Measurements from ENCODE around the gene ITGAD. TPM values are rescaled to one million over a fixed set of nuclear protein-coding genes. Genes with fewer than 3 reads are reported as not detected.

The ITGAD gene
- total RNA-seq (2021; fragmentation: NEBNext Ultra II Directional; extraction: Animal tissue kit (Norgen Biotek cat#: 25700)) = not detected in 2 replicates
- polyA plus RNA-seq (2011; rRNA removed) = 0.06 TPM in 1 of 2 replicates, not detected in the other
- 0.06 TPM for polyA plus RNA-seq (2011; cell fraction: cytosol; rRNA removed)
- 0.09 TPM for polyA plus RNA-seq (2011; cell fraction: nucleus; rRNA removed)
- polyA plus RNA-seq (2012, experiment 1 of 2) = 0.05 to 0.08 TPM in 2 of 4 replicates, not detected in the others
- not detected for polyA plus RNA-seq (2012, experiment 2 of 2)
- not detected for polyA plus RNA-seq (2013, experiment 1 of 2)
- not detected for polyA plus RNA-seq (2013, experiment 2 of 2)
- polyA minus RNA-seq (2011; rRNA and poly(A)+ RNA removed) = not detected in 2 replicates
- not detected for polyA minus RNA-seq (2011; cell fraction: cytosol; rRNA and poly(A)+ RNA removed)
- polyA minus RNA-seq (2011; cell fraction: nucleus; rRNA and poly(A)+ RNA removed) = not detected
- long read RNA-seq, experiment 1 = 0 reads
- long read RNA-seq, experiment 2 = 0 reads

DNA sequence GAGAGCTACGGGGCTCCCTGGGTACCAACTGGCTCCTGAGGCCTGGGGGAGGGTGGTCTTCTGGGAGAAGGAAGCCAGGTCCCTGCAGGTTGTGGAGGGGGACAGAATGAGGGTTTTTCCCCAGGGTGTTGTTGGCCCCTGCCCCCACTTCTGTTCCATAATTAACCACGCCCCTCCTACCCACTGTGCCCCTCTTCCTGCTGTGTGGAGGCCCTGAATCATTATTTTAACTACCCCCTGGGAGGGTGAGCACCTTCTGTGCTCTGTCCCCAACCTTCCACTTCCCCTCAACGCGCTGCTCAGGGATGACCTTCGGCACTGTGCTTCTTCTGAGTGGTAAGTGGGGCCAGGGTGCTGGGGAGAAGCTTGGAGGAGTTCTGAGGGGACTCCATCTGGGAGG lies at the start of gene ITGAD:
TSS of gene ITGAD (plus strand) at position 280 of the 400 bp plus-strand sequence. CDS start at position 306, 26 bp downstream.
- 80% methylated on average over 5 of the region's 5 CpGs; no CpG with 5 or more reads in 1 of the 2 experiments for WGBS, 2 experiments (ENCODE audit: extremely low coverage in 1 of 2, insufficient coverage in 1 of 2, insufficient read length in 1 of 2, insufficient replicate concordance in 2 of 2, low coverage in 1 of 2, low lambda C conversion rate in 2 of 2, missing lambda C conversion rate in 1 of 2)
- Histone ChIP-seq H2AFZ (ENCODE audit: low read length) (no peak within 1 kb of the TSS; the same call in 1 of the 2 replicates), H4K91ac (replicated peaks; ENCODE audit: insufficient read length, low read length) (no peak within 1 kb of the TSS), H3K4me2 (ENCODE audit: insufficient read depth in 1 of 2, low read depth in 2 of 2, low read length in 2 of 2) (no peak within 1 kb of the TSS), H3K56ac (replicated peaks; ENCODE audit: insufficient read length, low read depth, low read length) (no peak within 1 kb of the TSS), H3K36me3 (ENCODE audit: control insufficient read depth in 2 of 4, insufficient read depth in 4 of 4, low read length in 3 of 4) (no peaks in the 10 kb centered on the region), H3K79me2 (ENCODE audit: control insufficient read depth in 1 of 2, insufficient read depth in 2 of 2, low read length in 2 of 2) (no peaks in the 10 kb centered on the region), H2BK15ac (ENCODE audit: low read length) (no peak within 1 kb of the TSS), H2BK5ac (ENCODE audit: low read depth, low read length) (no peak within 1 kb of the TSS), H3K14ac (ENCODE audit: insufficient read length) (no peak within 1 kb of the TSS), H3K27ac (ENCODE audit: low read depth, low read length) (no peak within 1 kb of the TSS), H3K23me2 (ENCODE audit: low read depth, low read length) (no peaks in the 10 kb centered on the region), H3K4ac (replicated peaks; ENCODE audit: insufficient read length, low read depth, low read length) (no peak within 1 kb of the TSS), H4K8ac (ENCODE audit: extremely low read depth, insufficient read depth, low read length) (0 out of 2 replicates have a peak within 1 kb of the TSS, but pooled peaks have one; percentile 25), H3K4me3 (ENCODE audit: extremely low read depth in 1 of 4, insufficient read depth in 2 of 4, low read depth in 3 of 4, low read length in 4 of 4) (no peak within 1 kb of the TSS), H2BK120ac (replicated peaks; ENCODE audit: low read depth, low read length) (no peak within 1 kb of the TSS), H2BK12ac (ENCODE audit: low read depth, low read length) (no peak within 1 kb of the TSS), H4K20me1 (replicated peaks in 1 of 2; ENCODE audit: control insufficient read depth in 1 of 2, insufficient read depth in 2 of 2, low read length in 2 of 2) (no peaks in the 10 kb centered on the region), H3K27me3 (replicated peaks in 1 of 4; ENCODE audit: control insufficient read depth in 3 of 4, extremely low read depth in 1 of 4, insufficient read depth in 3 of 4, low read length in 3 of 4) (no peaks in the 10 kb centered on the region), H3K9me3 (ENCODE audit: insufficient read depth in 2 of 2, low read depth in 1 of 2, low read length in 1 of 2) (no peaks in the 10 kb centered on the region), H2AK5ac (ENCODE audit: low read depth, low read length) (no peak within 1 kb of the TSS), H4K5ac (ENCODE audit: insufficient read length, low read depth, low read length) (no peak within 1 kb of the TSS), H3K18ac (ENCODE audit: extremely low read depth, low read length) (no peak within 1 kb of the TSS), H3K23ac (ENCODE audit: insufficient read length) (no peak within 1 kb of the TSS), H3K9ac (replicated peaks in 1 of 4; ENCODE audit: extremely low read depth in 1 of 4, low read depth in 3 of 4, low read length in 3 of 4) (no peak within 1 kb of the TSS), H3K4me1 (replicated peaks in 1 of 4; ENCODE audit: control insufficient read depth in 3 of 4, insufficient read depth in 4 of 4, low read length in 3 of 4) (peaks cover 0 to 5% (median 2%) of the 10 kb centered on the region in 4 experiments; a peak in 2 of 7 replicates), H2BK20ac (ENCODE audit: low read length) (no peak within 1 kb of the TSS), H3K79me1 (ENCODE audit: low read depth, low read length) (no peaks in the 10 kb centered on the region)
- FAIRE-seq (no peak), DNase-seq (ENCODE audit: low read depth in 1 of 2, low spot score in 2 of 2) (no peak)
- ChIA-PET CTCF (ENCODE audit: partially characterized antibody) (interaction anchor here (5.8 kb wide), 1 partner anchor 10 kb away, joined by 38 read pairs; no protein-coding TSS in a partner anchor), POLR2A (ENCODE audit: partially characterized antibody) (interaction anchor here (1.4 kb wide), 1 partner anchor 197 kb away, joined by 3 read pairs; no protein-coding TSS in a partner anchor)
- TF ChIP-seq JUND (IDR thresholded peaks at IDR 0.05; ENCODE audit: low read length) (no peak), GABPA (IDR thresholded peaks at IDR 0.05; ENCODE audit: borderline replicate concordance, insufficient read depth, low read length) (no peak), SIN3A (conservative IDR thresholded peaks at IDR 0.05 in 1 of 2, IDR thresholded peaks at IDR 0.05 in 1 of 2; ENCODE audit: low read depth in 1 of 2, low read length in 2 of 2) (no peak), SIX5 (IDR thresholded peaks at IDR 0.05; ENCODE audit: low read depth, low read length) (no peak), RBBP5 (IDR thresholded peaks at IDR 0.05; ENCODE audit: borderline replicate concordance, low read depth, low read length) (no peak), SP4 (IDR thresholded peaks at IDR 0.05; ENCODE audit: low read length) (no peak)

Measured in H1 (cell line).